SW 1271 (cell line): ENCODE measurements around the gene PDZRN4.
"Not testable (repeated sequence)": the region's sequence is repeated elsewhere in the genome, so short reads cannot be mapped to it uniquely, and the experiment has no call there.

Experiments used
- DNase-seq, 2 experiments: peaks; one replicate each; lab custom pipeline; 2025; lab: John Stamatoyannopoulos, UW

Gene PDZRN4

DNA sequence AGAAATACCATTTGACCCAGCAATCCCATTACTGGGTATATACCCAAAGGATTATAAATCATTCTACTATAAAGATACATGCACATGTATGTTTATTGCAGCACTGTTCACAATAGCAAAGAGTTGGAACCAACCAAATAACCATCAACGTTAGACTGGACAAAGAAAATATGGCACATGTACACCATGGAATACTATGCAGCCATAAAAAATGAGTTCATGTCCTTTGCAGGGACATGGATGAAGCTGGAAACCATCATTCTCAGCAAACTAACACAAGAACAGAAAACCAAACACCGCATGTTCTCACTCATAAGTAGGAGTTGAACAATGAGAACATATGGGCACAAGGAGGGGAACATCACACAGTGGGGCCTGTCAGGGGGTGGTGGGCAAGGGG, 97.3 kb downstream of the PDZRN4 start:
- not testable (repeated sequence) for DNase-seq

DNA sequence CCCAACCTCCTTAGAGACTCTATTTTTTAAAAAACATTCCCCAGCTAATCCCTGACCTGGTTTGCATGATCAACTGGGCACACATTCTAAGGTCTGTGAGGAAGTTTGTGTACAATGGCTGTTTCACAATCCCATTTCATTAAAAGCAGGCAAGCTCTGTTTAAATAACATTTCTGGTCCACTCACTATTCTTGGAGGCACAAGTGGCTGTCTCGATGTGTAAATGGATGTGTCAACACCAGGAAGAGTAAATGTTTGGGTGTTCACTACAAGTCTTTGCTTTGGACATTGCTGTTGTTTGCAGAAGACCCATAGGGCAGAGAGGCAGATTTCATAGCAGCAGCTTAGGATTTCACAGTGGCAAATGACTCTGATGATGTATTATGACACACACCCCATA, 98.3 kb downstream of the PDZRN4 start:
- DNase-seq: no peak

DNA sequence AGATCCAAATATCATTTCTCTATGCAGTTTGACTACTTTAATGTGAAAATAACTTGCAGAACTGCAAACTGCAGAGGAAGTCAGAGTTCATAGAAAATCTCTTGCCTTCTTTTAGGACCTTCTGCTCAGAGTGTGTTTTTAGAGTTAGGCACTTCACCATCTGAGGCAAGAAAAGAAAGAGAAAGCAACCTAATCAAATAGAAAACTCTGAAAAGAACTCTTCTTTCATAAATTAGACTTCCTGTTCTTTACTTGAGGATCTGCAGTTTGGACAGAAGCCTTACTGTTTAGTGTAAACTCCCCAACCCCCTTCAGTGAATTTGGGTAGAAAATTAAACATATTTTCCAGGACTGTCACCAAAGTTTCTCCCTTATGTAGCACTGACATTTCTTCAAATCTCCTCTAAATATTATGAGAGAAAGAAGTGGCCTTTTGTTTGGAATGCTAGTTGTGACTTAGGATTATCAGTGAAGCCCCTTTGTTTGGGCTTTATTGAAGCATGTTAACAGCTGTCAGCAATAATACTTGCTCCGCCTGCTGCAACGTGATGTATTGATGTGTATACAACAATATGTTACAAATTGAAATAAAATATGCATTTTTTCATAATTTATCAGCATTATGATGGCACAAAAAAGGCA, 99.5 kb downstream of the PDZRN4 start:
- no peak for DNase-seq

- DNase-seq: no peak
These were observed 100.2 kb downstream of the PDZRN4 start for GRCh38 chr12:41288142-41288811.

- no peak for DNase-seq
These were observed 101.4 kb downstream of the PDZRN4 start for GRCh38 chr12:41289501-41289900.

DNA sequence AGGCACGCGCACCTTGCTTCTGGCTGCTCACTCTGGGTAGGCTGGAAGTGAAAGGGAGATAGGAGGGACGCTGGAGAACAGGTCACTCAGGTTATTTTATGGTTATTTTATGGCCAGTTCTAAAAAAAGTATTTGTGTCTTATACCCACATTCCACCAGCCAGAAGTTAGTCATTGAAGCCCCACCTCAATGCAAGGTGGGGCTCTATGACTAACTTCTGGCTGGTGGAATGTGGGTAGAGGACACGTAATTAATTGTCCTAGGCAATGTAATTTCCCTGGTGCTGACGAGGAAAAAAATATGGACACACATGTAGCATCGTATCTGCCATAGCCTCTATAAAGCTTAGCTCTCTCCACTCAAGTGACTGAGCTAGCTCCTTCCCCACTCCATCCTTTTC, 104.9 kb downstream of the PDZRN4 start:
- DNase-seq: no peak

DNA sequence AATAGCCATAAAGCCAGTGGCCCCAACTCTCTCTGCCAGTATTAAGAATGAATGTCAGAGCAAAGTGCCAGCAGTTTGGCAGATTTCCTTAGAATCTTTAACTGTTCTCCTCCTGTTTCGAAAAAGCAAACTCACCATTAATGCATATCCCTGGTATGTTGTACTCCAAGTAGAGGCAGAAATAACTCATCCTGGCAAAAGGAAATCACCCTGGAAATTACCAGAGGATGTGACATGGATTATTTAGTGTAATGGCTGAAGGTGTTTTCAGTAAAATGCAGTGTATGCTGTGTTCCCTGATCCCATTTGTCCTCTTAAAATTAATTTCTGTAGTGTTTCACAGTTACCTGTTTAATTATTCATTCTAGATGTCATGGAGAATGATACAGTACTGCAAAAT, 105.3 kb downstream of the PDZRN4 start:
- DNase-seq: no peak

- no peak for DNase-seq
These were observed 114.9 kb downstream of the PDZRN4 start for GRCh38 chr12:41302979-41303403.

GRCh38 chr12:41304526-41304925, 116.4 kb downstream of the PDZRN4 start:
- no peak for DNase-seq

- DNase-seq: no peak
These were observed 122.2 kb downstream of the PDZRN4 start for GRCh38 chr12:41310367-41310766.

DNA sequence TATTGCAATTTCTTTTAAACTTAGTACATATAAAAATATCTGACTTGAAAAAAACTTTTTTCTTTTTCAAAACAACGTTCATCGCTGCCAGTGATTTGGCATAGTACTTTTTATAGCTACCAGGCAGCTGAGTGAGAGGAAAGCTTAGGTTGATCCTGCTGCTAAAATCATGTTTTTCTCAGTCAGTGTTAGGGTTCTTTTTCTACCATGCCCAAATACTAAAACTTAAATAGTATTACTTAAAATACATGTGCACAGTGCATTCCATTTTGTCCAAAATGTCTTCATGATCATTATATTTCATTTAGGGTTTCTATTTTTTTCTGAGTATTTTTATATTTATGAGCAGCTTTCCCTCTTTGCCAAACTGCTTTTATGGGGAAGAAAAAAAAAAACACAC, 123.8 kb downstream of the PDZRN4 start:
- no peak for DNase-seq

GRCh38 chr12:41312451-41312850, 124.3 kb downstream of the PDZRN4 start:
- DNase-seq: not testable (repeated sequence)

GRCh38 chr12:41325336-41325735, 137.2 kb downstream of the PDZRN4 start:
- no peak for DNase-seq

GRCh38 chr12:41327096-41327895, 139.2 kb downstream of the PDZRN4 start:
- DNase-seq: no peak

- no peak for DNase-seq
These were observed 145.9 kb downstream of the PDZRN4 start for GRCh38 chr12:41333974-41334373.

- no peak for DNase-seq
These were observed 146.3 kb downstream of the PDZRN4 start for GRCh38 chr12:41334390-41334789.

DNA sequence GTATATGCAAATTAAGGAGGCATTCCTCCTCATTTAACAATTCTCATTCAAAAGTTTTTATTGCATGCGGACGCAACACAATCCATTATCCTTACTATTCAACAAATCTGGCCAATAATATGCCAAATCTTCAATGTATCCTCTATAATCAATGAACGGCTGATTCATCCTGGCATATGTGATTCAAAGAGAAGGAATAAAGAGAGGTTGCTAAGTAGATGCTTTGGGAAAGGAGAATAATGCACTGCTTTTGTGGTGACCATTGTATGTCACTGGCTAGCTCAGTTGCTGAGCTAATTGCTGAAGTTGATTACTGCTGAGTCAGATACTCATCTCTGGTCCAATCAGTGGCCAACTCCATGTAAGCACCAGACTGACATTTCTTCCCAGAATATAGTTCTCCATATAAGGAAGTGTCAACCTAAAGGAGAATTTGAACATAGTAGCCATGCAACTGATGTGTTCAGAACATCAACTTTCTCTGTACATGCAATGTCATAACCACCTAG, 148.0 kb downstream of the PDZRN4 start:
- DNase-seq: no peak

DNA sequence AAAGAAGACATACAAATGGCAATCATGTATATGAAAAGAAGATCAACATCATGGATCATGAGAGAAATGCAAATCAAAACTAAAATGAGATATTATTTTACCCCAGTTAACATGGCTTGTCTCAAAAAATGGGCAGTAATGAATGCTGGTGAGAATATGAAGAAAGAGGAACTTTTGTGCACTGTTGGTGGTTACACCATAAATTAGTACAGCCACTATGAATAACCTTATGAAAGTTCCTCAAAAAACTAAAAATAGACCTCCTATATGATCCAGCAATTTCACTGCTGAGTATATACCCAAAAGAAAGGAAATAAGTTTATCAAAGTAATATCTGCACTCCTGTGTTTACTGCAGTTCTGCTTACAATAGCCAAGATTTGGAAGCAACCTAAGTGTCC, 151.7 kb downstream of the PDZRN4 start:
- DNase-seq: no peak

GRCh38 chr12:41344776-41345470, 156.8 kb downstream of the PDZRN4 start:
- no peak for DNase-seq

GRCh38 chr12:41348198-41348597, 160.1 kb downstream of the PDZRN4 start:
- no peak for DNase-seq

GRCh38 chr12:41356181-41356580, 168.1 kb downstream of the PDZRN4 start:
- no peak for DNase-seq

GRCh38 chr12:41361738-41362137, 173.6 kb downstream of the PDZRN4 start:
- DNase-seq: no peak
